HG03280 (cell line): ENCODE data around the gene GRM1.

Experiments used
- ATAC-seq: cut with Tn5 transposase; IDR thresholded peaks from one replicate; pipeline ENCODE4 v1.9.1; 2021; ENCODE audit warnings: mild to moderate bottlenecking, moderate library complexity; ENCODE audit not compliant: unreplicated experiment

Gene GRM1

DNA sequence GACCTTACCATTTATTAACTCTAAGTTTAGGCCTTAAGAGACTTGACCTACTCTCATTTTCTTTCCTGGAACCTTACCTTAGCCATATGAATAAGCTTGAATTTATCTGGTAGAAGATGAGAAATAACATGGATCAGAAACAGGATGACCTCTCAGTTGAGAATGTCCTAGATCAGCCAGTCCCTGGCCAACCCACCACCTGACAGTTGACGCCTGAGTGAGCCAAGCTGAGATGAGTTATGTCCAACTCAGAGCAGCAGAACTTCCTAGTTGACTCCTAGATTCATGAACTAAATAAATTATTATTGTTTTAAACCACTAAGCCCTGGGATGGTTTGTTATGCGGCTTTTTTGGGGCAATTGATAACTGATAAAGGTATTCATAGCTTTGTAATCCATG is 281.8 kb downstream of the GRM1 start:
- no peak for ATAC-seq

DNA sequence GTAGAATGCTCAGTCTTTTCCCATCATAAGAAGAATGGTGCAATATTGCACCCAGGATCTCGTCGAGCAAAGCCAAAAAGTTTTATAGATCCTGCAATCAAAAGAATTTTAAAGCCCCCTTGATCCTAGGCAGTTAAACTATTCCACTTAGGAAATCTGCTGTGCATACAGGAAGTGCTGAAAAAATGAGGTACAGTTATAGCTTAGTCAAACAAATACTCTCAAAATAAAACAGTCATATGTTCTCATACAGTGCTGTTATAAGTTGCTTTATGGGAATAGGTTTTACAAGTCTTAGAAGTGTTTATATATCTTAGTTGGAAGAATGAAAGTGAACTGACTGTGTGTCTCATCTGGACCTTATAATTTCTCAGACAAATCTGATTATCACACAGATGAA is 282.2 kb downstream of the GRM1 start:
- ATAC-seq, result no peak

DNA sequence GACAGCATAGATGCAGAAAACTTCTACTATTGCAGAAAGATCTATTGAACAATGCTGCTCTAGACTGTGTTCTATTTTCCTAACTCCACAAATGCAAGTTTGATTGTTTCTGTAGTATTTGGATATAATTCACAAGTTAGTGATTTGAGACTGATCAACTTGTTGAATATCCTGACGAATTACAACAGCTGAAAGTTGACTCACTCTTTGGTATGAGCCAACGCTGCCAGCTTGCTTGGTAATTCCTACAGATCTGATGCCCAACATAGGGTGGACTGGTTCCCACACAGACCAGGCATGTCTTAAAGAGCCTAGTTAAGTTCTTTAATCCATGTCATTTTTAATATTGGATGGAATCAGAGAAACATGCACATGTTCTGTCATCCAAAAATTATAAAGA is 283.7 kb downstream of the GRM1 start:
- no peak for ATAC-seq

DNA sequence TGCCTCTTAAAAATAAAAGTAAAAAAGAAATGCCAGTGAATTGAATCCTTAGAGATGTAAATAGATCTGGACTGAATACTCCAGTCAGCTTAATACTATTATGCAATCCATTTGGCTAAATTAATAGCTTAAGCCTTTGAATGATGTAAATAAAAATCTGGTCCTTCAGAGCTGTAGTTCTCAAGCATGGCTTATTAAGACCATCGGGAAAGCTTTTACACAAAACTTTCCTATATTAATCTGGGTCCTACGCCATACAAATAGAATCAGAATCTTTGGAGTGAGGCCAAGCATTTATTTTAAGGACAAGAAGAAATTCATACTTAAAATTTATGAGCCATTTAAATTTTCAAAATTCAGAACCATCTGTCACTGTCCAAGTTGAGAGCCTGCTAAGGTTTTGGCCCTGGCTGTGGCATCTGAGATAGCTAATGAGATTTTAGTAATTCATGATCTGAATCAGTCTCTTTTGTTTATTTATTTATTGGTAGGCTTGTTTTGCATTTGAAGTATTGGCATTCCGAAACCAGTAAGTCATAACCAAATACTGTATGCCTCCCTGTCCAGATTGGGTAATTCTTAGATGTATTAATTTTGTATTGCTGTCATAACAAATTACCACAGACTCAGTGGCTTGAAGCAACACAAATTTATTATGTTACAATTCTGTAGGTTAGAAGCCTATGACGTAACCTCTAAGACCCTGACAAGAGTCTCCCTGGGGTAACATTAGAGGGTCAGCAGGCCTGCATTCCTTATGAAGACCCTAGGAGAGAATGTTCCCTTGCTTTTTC is 286.7 kb downstream of the GRM1 start:
- ATAC-seq, result no peak

DNA sequence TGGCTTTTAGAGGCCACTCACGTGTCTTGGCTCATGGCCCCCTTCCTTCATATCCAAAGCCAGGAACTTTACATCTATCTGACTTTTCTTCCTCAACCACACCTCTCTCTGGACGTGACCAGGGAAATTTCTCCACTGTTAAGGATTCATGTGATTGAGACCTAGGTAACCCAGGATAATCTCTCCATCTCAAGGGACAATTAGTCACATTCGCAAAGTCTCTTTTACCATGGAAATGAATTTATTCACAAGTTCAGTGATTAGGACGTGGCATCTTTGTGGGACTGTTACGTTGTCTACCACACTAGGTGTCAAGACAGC is 287.3 kb downstream of the GRM1 start:
- no peak for ATAC-seq

DNA sequence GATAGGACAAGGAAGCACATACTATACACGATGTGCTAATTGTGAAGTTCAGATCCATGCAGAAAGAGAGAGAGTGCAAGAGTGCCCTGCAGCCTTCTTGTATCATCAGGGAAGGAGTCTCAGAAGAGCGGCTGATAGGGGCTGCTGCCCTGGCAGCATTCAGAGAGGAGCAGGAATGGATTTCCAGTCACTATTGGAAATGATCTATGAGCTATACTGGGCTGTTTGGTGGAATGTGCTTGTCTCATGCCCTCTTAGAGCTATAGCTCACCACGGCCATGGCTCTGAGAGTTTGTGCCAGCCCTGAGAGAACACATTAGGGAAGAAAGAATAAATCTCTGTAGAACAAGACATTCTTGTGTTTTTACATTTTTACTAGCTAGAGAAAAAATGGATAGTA is 302.2 kb downstream of the GRM1 start:
- no peak for ATAC-seq

DNA sequence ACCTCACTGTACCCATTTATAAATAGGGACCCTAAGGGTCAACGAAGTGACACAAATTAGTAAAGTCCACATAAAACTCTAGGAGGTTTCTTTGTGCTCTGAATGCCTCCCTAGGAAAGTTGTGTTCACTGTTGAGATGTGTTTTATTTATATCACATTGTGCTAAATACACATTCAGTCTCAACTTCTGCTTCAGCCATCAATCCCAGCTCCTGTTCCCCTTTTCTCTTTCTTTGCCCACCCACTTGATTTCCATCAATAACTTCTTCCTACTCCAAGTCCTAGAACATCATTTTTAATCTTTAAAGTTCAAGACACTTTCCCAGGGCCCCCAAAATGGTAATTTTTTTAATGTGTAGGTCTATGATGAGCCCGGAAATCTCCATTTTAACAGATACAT is 306.5 kb downstream of the GRM1 start:
- no peak for ATAC-seq

DNA sequence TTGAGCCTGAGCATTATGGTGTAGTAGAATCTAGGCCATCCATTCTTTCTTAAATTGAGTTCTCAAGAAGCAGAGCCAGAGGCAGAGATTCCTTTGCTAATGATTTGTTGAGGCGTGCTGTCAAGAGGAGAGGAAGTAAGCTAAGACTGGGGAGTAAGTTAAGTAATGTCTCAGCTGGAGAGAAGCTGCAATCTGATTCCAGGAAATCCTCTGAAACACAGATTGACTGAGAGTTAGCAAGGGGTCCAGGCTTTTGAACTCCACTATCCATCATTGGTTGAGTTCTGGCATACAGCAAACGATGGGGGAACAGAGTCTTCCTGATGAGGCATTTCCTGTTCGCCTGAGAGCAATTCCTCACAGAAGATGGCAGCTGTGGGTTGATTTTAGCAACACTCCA is 307.3 kb downstream of the GRM1 start:
- ATAC-seq, result no peak

DNA sequence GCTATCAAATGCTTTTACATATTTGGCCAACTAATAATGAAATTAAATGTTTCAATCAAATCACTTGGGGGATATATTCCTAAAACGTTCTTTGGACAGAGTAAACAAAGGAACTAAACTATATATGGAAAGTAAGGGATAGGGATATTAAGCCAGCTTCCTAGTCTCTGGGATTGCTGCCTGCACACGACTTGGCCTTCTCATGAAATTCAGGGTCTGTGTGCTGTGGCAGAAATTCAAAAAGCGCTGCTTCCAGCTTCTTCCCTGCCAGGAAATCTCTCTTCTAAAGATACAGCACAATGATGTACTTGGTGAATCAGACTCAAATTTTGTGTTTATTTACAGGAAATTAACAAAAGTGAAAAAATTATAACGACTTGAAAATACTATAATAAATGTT is 308.5 kb downstream of the GRM1 start:
- no peak for ATAC-seq

DNA sequence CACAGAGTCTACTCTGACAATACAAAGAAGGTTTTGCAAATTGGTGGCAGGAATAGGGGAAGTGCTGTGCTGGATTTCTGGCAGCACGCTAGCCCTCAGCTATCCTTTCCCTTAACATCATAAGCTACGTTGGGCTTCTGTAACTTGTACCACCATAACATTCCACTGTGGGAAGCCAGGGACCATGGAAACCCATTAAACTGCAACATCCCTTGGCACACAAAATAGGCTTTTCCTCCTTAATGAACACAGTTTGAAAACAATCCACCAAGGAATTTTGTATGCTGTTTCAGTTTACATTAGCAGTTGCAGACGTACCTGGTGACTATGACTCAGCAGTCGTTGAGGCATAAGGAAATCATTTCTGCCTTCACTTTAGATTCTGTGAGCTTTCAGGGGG is 310.9 kb downstream of the GRM1 start:
- ATAC-seq, result no peak

DNA sequence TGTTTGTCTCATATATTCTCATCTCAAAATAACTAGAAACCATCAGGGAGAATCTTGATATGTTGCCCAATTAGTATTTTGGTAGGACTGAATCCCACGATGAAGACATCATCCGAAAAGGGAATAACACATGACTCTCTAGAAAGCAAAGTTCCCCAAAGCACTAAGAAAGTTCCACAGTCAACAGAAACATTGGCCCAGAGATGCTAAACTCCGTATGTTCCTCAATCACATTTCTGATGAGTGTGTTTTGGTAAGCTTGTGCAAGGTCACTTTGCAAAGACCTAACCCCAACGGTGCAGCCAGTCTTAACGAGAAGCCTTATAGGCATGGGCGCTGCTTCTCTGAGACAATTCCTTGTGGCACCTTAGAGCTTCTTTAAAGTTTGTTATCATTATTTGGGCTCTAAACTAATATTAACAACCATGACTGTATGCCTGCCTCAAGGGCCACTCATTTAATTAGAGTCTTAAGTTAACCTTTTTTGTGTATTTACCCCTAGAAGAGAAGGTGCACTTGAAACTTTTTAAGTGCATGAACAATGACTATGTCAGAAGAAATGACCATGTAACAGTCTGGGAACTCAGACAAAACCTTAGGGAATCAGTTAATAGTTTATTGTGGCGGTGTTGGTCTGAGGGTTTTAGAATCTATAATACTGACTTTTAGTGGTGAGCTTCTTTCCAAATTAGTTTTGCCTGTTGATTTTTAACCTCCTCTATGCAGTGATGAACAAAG is 312.8 kb downstream of the GRM1 start:
- no peak for ATAC-seq

DNA sequence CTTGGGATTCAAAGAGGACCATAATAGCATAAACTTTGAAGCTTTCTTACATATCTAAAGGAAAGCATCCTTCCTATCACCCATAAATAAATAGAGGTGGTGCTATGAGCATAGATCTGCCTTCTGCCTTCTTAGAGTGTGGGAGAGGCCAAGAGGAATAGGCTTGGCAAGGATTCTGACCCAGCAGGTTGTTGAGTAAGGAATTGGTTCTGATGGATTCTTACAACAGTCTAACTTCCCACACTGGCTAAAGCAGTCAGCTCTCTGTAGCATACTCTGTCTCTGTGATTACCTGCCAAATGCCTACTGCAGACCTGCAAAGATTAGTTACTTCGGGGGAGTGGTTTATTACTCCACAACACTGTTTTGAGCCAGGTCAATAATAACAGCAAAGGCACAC is 316.7 kb downstream of the GRM1 start:
- no peak for ATAC-seq

DNA sequence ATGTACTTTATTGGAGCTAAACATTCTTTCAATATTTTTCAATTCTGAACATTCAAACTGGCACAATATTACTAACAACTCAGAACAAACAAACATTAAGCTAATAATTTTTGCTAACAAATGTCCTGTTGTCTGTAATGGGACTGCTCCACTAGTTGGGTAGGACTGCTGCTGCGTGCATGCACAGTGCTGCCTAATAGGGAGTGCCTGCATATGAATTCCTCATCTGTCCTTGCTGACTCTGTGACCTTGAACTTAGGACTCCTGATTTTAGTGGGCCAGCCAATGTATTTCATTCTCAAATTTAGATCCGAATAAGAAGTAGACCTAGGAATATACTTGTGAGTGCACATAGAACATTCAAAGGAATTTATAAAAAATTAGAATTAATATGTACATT is 318.2 kb downstream of the GRM1 start:
- no peak for ATAC-seq

DNA sequence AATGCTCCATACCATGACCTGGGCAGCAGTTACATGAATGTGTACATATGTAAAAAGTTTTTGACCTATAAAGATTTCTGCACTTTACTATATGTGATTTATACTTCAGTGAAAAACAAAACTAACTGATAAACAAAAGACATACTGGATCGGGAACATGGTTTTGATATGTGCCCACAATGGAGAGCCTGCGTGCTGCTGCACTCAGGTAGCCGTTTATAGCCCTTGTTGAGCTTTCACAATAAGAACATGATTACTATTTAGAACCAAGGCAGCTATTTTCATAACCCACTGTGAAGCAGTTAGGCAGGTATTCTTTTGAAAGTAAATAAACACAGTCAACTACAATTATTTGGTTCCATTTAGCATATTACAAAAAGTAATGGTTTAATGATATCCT is 318.8 kb downstream of the GRM1 start:
- no peak for ATAC-seq

DNA sequence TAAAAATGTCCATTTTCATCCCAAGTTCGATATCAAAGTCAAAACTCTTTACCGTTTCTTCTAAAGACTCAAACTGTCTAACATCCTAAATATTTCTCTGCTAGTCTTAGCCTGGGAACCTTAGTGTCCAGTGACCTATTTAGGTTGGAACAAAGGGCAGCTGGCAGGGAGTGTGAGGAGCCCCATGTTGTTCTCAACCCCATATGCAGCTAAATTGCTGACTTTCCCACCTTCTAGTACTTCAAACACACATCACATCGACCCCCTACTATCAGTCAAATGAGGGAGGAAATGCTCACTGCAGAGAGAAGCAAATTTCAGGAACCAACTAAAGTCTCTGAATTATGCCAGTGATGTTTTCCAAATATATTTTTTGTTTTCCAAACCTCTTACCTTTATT is 322.2 kb downstream of the GRM1 start:
- no peak for ATAC-seq

DNA sequence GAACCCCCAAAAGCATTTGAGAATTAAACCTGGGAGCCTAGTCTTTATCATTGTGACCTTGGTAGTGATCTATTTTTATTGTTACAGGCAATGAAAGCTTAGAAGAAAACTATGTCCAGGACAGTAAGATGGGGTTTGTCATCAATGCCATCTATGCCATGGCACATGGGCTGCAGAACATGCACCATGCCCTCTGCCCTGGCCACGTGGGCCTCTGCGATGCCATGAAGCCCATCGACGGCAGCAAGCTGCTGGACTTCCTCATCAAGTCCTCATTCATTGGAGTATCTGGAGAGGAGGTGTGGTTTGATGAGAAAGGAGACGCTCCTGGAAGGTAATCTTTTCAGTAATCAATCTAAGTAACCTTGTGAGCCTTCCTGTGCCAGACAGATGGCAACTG is 323.3 kb downstream of the GRM1 start:
- ATAC-seq, result no peak

DNA sequence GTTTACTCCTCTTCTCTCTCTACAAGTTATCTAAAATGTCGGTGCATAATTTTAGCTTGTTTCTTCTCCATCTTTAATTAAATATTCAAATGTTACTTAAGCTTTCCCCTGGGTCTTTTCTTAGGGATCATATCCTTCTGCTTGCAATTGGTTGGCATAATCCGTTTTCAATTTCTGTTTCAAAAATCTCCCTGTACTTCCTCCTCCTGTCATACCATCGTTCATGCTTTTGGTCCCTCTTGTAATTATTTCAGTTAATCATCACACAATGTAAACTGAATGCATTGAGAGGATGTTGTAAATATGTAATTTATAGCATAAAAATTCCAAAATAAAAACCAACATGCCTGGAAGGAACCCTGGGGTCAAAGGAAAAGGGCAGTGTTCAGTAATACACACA is 325.6 kb downstream of the GRM1 start:
- no peak for ATAC-seq

DNA sequence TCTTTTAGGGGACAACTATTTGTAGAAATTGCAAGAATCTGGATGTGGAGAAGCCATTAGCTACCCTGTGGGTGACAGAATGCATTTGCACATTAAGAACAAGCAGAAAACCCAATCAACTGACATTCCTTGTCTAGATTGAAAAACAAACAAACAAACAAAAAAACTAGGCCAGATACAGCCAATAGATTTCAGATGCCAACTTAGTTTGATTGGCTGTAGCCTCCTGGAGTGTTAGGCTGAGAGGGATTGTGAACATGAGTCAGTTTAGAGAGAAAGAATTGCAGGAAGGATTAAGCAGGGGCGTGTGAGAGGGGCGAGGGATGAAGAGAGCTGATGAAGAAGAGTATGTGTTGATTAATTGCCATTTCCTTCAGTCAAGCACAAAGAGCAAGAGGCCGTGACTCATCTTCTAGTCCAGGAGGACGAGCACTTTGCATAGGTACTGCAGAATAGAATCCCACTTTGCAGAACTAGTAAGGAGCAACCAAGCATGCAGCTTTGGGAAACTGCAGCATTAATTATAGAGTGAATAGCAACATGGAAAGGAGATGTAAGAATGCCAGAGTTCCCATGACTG is 326.7 kb downstream of the GRM1 start:
- ATAC-seq, result no peak

DNA sequence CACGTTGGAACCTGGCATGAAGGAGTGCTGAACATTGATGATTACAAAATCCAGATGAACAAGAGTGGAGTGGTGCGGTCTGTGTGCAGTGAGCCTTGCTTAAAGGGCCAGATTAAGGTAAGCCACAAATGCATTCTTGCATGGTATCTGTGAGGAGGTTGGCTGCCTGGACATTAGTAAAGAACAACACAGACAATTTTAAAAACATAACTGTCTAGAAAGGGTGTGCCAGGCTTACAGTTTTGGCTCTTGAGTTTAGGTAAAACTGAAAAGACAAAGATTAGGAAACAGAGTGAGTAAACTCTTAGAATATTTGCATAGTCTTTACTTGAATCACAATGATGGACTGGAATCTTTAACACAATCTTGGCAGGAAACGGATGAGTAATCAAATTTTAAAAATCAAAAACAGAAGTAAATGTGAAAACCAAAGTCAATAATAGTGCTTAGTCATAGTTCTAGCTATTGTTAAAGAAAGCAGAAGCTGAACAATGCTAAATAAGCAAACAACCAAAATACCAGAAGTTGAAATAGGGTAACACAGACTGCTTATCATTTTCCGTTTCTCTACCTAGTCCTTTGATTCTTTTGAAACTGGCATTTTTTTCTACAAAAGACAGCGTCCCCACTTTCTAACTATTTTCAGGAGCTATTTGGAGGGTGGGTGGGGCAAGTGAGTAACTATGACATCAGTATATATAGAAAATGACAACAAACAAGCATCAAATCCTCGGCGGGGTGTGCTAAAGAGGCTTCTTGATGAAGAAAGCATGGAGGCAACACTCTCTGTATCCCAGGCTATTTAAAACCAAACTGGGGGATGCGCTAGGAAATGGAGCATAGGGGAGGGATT is 328.9 kb downstream of the GRM1 start:
- ATAC-seq, result peak; percentile 61

DNA sequence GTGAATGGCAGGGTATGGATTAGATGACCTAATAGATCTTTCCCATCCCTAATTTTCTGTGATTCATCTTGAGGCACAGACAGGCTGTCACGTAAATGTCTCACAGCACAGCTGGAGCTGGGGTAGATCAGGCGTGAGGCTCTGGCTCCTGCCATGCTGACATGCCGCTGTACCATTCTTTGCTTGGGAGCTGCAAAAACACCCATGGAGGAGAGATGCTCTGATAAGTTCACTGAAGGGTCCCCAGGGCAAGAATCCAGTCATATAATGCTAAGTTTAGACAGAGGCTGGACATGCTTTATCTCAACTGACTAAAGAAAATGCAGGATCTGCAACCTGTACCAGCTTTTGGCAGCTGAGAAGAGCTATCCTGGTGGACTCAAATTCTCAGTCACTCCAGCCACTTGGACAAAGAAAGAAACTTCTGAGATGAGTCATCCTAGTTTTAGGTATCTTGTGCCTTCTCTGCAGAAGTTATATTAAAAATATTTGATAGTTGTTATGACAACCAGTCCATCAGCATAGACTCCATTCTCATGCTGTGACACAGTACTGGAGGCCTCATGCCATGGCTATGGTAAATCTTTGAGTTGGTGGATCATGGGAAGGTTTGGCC is 329.7 kb downstream of the GRM1 start:
- no peak for ATAC-seq

DNA sequence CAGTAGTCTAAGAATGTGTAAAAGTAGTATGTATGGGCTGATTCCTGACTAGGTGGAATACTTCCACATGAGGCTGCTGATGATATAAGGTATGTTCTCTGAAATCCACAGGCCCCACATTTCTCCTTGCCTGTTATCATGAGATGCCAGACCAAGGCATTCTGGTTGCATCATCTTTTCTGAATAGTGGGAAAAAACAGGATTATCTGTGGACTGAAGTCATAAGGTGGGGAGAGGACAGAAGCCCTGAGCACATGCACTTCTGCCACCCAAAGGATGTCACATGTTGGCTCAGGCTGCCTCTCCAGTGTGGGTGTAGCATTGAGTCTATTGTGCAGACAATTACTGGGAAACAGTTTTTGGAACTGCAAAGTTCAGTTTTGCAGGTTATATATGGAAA is 330.3 kb downstream of the GRM1 start:
- no peak for ATAC-seq
